NCI-H146 treated with DMSO at 0.1 percent for 48 hours (cell line): ENCODE results near the gene NUTM2A.
A peak's percentile ranks its signal among the peaks of the same experiment; 100 is the strongest.
"Not testable (repeated sequence)": the region's sequence is repeated elsewhere in the genome, so short reads cannot be mapped to it uniquely, and the experiment has no call there.

ENCODE experiments used
- DNase-seq: peaks from one replicate; lab custom pipeline; 2025; ENCODE audit not compliant: unreplicated experiment; lab: John Stamatoyannopoulos, UW

Gene NUTM2A, protein sequence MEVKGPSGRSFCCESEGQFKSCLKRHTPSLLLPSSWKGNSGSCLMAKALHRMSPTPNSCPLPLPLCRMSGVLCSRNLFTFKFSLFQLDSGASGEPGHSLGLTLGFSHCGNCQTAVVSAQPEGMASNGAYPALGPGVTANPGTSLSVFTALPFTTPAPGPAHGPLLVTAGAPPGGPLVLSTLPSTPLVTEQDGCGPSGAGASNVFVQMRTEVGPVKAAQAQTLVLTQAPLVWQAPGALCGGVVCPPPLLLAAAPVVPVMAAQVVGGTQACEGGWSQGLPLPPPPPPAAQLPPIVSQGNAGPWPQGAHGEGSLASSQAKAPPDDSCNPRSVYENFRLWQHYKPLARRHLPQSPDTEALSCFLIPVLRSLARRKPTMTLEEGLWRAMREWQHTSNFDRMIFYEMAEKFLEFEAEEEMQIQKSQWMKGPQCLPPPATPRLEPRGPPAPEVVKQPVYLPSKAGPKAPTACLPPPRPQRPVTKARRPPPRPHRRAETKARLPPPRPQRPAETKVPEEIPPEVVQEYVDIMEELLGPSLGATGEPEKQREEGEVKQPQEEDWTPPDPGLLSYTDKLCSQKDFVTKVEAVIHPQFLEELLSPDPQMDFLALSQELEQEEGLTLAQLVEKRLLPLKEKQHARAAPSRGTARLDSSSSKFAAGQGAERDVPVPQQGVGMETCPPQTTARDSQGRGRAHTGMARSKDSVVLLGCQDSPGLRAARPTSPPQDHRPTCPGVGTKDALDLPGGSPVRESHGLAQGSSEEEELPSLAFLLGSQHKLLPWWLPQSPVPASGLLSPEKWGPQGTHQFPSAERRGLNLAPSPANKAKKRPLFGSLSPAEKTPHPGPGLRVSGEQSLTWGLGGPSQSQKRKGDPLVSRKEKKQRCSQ

DNA sequence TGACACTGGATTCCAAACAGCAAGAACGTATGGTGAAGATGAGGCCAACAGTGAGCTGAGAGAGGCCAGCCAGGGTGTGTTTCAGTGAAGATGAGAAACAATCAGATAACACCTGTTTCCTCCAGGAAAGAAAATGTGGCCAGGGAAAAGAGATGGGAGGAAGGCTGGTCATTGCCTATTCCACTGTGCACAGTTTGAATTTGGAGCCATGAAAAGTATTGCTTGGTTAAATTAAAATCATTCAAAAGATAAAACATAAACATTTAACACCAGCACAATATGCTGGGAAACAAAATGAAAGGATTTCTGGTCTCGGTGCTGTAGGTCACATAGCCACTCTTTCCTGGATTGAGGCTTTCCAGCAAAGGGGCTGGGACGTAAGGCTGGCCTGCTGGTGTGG is at the start of gene NUTM2A:
Gene NUTM2A, plus strand, starts transcription at position 301 of the 400 bp plus-strand sequence. CDS start 383 bp downstream, outside the sequence.
- DNase-seq = not testable (repeated sequence)

DNA sequence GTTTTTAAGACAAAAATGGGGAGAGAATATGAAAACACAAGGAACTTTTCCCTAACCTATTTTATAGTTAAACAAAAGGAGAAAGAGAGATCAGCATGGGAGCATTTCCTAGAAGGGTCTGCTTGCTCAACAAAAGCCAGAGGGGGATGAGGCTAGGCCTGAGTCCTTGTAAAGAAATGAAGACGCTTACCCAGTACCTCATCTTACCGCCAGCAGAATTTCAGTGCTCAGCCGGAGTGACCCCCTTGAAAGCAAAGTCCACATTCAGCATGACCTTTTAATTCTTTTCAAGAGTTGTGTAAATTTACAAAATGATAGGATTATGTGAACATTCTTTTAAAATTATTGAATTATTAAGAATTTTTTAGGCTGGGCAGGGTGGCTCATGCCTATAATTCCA is 47.7 kb upstream of the NUTM2A start:
- DNase-seq = not testable (repeated sequence)

DNA sequence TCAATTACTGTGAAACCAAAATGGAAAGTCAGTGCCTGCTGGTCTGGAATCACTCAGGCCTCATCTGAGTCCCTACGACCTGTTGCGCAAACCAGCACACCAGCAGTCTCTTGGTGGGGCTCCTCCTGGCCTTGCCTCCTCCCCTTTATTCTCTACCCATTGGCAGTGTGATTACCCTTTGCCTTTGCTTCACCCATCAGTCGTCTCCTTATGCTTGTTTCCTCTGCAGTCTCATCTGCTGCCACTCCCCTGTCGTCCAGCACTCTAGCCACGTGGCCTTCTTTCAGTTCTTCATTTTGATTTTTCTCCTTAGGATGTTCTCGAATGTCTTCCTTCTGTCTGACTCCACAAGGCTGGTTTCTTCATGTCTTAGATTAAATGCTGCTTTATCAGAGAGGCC is 40.8 kb upstream of the NUTM2A start:
- peak; percentile 33 for DNase-seq

DNA sequence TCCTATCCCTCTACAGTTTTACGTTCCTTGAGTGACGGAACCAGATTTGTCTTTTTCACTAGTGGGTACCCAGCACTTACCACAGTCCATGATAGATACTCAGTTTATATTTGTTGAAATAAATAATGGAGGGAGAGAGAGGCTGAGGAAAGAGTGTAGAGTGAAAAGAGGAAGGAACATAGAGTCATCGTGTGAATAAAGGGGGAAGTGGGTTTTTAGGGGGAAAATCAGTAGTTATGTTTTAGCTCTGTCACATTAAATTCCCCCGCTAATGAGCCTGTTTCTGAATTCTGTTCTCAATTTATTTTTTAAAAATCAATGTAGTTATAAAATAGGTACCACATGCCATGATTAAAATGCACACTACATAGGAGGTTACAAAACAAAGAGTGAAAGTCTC is 39.2 kb upstream of the NUTM2A start:
- not testable (repeated sequence) for DNase-seq

DNA sequence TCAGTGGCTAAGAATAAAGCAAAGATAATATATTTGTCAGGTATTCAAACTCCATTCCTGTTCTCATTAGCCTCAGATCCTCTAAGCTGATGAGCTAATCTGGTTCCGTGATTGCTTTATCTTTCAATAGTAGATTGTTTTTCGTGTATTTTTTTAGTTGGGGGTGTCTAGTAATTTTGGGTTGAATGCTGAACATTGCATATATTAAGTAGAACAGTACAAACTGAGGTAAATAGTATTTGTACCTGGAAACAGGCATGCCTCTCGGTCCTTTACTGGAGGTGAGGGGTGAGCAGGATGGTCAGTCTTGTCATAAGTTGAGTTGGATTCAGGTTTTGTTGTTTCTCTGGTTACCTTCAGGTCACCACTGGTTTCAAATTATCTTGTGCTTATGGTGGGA is 37.7 kb upstream of the NUTM2A start:
- not testable (repeated sequence) for DNase-seq

DNA sequence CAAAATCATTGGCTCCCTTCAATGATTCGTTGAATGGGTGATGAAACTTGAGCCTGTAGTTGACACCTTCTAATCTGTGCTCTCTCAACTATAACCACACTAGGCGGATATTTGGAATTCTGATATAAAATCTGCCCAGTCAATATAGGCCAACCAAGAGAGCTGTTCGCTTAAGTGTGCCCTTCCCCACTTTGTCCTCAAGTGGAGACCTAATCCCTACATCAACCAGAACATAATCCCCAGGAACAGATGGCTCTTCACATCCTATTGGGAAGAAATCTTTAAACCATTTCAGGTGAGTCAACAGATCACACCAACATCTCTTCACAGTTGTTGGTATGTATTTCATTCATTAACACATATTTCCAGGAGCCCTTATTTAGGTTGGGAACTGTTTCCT is 33.4 kb upstream of the NUTM2A start:
- not testable (repeated sequence) for DNase-seq

DNA sequence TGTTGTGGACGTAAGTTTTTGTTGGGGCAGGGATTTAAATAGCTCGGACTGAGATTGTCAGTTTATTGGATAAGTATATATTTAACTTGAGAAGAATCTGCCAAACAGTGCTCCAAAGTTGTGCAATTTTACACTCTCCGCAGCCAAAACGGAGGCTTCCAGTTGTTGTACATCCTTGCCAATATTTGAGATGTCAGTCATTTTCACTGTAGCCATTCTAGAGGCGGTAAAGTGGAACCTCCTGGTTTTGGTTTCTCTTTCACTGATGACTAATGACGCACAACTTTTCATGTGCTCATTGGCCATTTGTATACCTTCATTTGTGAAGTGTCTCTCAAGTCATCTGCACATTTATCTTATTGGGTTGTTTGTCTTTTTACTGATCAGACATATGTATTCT is 24.3 kb upstream of the NUTM2A start:
- not testable (repeated sequence) for DNase-seq

DNA sequence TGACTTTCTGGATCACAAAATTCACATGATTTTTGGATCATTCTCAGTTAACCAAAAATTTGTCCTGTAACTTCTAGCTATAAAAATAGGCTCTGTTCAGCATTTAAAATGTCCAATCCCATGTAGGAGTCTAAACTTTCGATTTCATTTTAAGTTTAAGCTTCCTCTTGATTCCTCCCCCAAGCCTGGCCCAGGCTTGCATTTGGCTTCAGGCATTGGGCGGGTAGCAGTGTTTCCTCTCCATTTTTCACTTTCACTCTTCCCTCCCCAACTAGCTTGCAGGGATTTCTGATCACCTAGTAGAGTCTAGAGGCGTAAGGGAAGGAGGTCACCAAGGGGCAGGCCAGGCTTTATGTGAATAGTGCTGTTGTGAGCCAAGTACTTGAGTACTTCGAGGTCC is 20.4 kb upstream of the NUTM2A start:
- DNase-seq = not testable (repeated sequence)

DNA sequence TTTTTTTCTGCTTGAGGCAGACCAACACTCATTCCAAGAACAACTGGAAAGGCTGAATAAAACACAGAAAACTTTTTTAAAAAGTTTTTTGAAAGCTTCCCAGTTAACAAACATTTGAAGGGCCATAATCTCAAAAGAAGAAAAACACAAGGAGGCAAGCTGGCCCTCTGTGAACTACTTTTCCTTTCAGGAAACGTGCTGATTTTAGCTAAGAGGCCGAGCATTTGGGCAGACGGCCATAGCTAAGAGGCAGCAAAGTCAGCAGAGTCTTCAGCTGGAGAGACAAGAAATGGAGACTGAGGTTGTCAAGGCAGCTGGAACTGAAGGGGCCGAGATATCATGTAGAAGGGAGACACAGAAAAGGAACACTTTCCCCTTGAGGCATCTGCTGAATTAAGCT is 18.3 kb upstream of the NUTM2A start:
- DNase-seq = not testable (repeated sequence)

DNA sequence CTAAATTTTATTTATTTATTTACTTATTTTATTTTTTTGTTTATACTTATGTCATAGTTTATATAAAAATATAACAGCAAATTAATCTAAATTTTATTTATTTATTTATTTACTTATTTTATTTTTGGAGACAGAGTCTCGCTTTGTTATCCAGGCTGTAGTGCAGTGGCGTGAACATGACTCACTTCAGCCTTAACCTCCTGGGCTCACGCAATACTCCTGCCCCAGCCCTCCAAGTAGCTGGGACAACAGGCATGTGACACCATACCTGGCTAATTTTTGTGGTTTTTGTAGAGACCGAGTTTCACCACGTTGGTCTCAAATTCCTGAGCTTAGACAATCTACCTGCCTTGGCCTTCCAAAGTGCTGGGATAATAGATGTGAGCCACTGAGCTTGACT is 14.9 kb upstream of the NUTM2A start:
- DNase-seq = not testable (repeated sequence)

DNA sequence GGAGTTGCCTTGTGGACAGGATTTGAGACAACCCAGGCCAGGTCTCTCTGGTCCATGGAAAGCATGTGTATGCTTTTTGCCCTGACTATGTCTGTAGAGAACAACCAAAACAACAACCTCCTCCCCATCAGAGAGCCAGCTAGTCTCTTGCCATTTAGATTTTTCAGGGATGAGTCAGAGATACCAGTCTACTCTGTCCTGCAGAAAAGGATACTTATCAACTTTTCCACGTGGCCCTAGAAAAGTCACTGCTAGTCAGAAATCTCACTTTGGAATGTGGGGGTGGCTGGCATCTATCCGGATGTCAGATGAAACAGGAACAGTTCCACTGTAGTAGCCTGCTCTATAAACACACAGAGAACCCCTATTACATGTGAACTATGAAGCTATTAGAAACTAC is 13.4 kb upstream of the NUTM2A start:
- DNase-seq = not testable (repeated sequence)

DNA sequence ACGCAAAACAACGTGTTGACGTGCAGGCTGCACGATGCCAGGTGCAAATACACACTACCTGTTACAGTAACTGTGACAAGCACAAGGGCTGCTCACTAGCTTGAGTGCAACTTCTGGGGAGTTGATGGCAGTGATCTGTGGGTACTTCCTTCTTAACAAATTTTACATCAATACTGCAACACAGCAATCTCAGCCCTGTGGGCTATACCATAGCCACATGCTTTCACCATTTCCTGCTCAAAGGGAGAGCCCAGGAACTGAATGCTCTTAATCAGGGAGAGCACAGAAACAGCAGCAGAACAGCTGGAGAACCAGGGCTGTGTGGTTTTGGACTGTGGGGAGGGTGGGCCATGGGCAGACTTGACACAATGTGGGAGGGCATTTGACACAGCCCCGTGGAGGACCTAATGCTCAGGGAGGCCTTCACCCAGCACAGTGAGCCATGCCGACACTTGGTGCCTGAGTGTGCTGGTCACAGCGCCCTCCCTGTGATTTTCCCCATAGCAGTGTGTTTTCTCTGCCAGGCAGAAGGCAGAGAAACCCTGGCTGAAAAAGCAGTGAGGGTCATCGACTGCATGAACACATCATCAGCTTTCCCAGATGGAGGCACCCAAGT is 12.0 kb upstream of the NUTM2A start:
- DNase-seq = not testable (repeated sequence)

DNA sequence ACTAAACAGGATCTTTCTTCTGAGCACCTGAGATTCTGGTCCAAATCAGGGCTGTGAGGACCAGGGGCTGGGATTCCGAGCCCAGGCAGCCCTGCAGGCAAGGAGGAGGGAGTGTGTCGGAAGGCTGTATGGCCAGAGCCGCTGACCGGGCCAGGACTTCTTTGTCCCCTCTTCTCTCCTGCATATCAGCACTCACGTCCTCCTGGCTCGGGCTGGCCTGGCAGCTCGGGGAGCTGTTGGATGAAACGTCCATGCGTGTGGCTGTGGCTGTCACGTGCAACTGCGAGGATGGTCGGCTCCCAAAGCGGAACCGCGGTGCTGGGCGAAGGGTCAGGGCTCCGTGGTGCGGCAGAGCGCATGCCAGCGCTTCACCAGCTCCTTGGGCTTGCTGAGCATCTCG is 11.4 kb upstream of the NUTM2A start:
- DNase-seq = not testable (repeated sequence)

DNA sequence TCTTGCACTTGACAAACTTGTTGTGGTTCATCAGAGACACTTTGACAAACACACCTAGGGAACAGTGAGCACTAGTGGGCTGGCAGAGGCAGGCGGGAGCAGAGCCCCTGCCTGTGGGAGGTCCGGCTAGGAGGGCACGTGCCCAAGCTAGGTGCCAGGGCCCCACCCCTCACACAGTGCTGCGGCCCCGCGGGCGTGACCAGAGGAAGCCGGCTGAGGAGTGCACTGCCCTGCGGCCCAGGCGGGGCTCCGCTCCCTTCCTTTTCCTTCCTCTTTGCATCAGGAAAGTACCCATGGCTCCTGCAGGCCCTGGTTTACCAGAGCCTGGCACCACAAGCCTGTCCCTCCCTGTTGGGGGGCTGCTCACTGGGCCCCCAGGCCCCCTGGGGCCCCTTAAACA is 9.1 kb upstream of the NUTM2A start:
- not testable (repeated sequence) for DNase-seq

DNA sequence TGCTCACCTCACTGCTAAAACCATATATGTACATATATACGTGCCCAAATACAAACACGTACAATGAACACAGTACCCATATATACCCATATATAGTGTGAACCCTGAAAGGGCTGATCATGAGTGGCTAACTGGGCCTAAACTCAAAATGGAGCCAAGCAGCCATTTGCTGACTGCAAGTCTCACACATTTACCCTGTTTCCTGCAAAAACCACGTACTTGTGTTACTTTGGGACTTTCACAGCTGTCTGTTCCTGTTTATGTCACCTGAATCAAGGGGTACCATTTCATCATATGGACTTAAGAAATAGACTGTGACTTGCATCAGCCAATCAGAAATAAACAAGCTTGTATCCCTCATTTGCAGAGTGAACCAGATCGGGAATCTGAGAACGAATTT is 5.9 kb upstream of the NUTM2A start:
- DNase-seq = not testable (repeated sequence)

DNA sequence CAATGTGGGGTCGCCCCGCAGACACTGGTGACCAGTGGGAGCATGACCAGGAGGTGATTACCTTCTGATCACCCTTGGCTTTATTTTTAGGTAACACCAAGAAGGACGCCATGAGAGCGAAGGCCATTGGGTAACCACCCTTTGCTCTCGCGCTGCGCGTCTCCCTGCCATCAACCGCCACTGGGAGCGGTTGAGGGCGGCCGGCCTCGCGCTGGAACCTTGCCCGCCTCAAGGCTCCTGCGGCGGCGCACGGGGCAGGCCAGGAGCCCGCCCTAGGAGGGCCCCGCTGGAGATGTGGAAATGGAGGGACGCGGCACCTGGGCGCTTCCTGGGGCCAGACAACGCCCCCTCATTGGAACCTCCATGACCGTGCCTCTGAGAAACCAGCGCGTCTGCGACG is 2.5 kb upstream of the NUTM2A start:
- not testable (repeated sequence) for DNase-seq

DNA sequence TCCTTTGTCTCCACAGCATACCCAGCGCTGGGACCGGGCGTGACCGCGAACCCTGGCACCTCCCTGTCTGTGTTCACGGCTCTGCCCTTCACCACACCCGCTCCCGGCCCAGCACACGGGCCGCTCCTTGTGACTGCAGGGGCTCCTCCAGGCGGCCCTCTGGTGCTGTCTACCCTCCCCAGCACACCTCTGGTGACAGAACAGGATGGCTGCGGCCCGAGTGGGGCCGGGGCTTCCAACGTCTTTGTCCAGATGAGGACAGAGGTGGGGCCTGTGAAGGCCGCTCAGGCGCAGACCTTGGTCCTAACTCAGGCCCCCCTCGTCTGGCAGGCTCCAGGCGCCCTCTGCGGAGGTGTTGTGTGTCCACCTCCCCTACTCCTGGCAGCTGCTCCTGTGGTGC is 3.0 kb downstream of the NUTM2A start:
- not testable (repeated sequence) for DNase-seq

DNA sequence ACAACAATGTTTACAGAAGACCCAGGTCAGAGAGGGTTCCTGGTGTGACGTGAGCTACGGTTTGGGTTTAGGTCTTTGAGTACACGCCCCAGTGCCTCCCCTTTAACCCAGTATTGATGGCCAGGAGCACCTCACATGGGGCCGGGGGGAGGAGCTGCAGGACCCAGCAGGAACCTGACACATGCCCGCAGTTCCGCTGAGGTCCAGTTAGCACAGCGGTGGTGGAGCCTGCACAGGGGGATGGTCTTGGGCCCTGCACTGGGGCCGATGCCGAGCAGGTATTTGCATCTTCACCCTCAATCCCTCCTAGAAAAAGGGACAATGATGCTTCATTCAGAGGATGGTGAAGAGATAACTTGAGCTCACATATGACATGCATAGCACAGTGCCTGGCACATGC is 4.0 kb downstream of the NUTM2A start:
- not testable (repeated sequence) for DNase-seq

DNA sequence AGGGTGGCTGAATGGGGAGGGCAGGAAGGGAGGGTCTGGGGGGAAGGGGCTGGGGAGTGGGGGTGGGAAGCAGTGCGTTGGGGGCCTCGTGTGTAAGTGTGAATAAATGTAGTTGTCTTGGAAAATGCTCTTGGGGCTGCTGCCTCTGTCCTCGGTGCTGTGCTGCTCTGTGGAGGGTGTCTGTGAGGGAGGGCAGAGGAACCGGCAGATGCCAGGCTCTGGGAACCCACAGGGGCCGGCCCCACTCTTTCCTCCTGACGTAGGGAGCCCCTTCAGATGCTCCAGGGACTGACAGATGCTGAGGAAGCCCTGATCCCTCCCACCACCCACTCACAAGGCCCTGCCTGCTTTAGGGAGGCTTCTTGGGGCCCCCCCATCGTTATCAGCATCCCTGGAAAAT is 9.6 kb downstream of the NUTM2A start:
- not testable (repeated sequence) for DNase-seq

DNA sequence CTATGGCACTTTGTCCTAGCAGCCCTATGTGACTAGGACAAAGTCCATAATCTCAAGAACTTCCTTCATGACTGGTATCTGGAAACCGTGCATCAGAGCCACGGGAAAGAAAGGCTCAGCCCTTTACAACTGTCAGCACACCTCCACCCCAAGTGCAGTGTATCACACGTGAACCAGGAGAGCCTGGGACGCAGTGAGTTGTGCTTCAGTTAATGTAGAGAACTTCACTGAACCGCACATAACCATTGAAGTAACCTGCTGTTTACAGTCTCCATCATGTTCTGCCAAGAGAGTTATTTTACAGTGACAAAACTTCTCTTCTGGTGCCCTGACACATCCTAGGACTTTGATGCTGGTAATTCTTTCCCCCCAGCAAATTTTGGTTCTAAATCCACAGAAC is 12.0 kb downstream of the NUTM2A start:
- not testable (repeated sequence) for DNase-seq

DNA sequence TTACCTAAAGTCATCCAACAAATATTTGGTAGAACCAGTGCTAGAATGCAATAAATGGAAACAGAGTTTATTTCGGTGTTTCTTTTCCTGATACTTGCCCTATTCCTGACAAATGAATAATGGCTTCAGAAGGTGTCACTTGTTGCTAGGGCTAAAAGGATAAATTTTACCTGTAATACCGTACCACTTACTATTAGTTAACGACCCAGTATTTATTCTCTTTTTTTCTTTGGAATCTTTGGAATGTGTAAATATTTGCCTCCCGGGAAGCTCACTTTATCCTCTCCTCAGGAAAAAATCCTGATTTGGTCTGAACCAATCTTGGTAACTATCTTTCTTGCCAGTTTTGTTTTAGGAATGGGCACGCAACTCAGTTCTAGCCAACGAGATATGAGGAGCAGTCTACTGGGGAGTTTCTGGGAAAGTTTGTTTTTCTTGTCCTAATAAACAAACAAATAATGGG is 14.1 kb downstream of the NUTM2A start:
- DNase-seq = not testable (repeated sequence)
